HepG2 (cell line): ENCODE data around the gene DHRS4L2. TPM values are rescaled to one million over a fixed set of nuclear protein-coding genes. Genes with fewer than 3 reads are reported as not detected.
A peak's percentile ranks its signal among the peaks of the same experiment; 100 is the strongest.

Experiments used
- ETV6 ChIP-seq: sonication (generic); formaldehyde crosslinking; conservative IDR thresholded peaks from 2 replicates; pipeline ENCODE4 v1.4.0; 2020; ENCODE audit warnings: missing genetic modification reagents
- SAP130 ChIP-seq: IDR thresholded peaks from 2 replicates; pipeline ENCODE4 v1.6.1; 2016; ENCODE audit warnings: low read depth
- STAT5B ChIP-seq: sonication (generic); formaldehyde crosslinking; IDR thresholded peaks from 2 replicates; pipeline ENCODE4 v1.4.0; 2020; ENCODE audit warnings: missing genetic modification reagents
- TAF15 ChIP-seq: fragments of 200-400 bp; formaldehyde crosslinking; IDR thresholded peaks from one replicate; pipeline ENCODE4 v1.6.1; 2018; ENCODE audit warnings: mild to moderate bottlenecking, low read depth, low read length; ENCODE audit not compliant: poor library complexity, severe bottlenecking
- WIZ ChIP-seq: sonication (generic); formaldehyde crosslinking; IDR thresholded peaks from 2 replicates; pipeline ENCODE4 v1.5.1; 2020; ENCODE audit warnings: mild to moderate bottlenecking, missing genetic modification reagents
- XRCC5 ChIP-seq: fragments of 200-400 bp; formaldehyde crosslinking; optimal IDR thresholded peaks from 2 replicates; pipeline ENCODE3; 2017; ENCODE audit warnings: mild to moderate bottlenecking, low read length
- ZC3H13 ChIP-seq: sonication (generic); formaldehyde crosslinking; IDR thresholded peaks from 2 replicates; pipeline ENCODE4 v1.8.1; 2023; ENCODE audit warnings: mild to moderate bottlenecking, missing genetic modification reagents, moderate library complexity
- ZFAT ChIP-seq: sonication (generic); formaldehyde crosslinking; conservative IDR thresholded peaks from 2 replicates; pipeline ENCODE4 v1.8.1; 2023; ENCODE audit warnings: missing genetic modification reagents, inconsistent platforms
- ZFP36 ChIP-seq: fragments of 150-350 bp; IDR thresholded peaks from 2 replicates; pipeline ENCODE4 v1.6.1; 2018; ENCODE audit warnings: borderline replicate concordance, low read length, low read depth; ENCODE audit not compliant: partially characterized antibody
- ZFP62 ChIP-seq: sonication (generic); formaldehyde crosslinking; IDR thresholded peaks from 2 replicates; pipeline ENCODE4 v1.4.0; 2020; ENCODE audit warnings: missing genetic modification reagents
- ZNF562 ChIP-seq: sonication (generic); formaldehyde crosslinking; IDR thresholded peaks from 2 replicates; pipeline ENCODE4 v1.8.0; 2022; ENCODE audit warnings: missing genetic modification reagents, borderline replicate concordance
- ZNF598 ChIP-seq: sonication (generic); formaldehyde crosslinking; IDR thresholded peaks from 2 replicates; pipeline ENCODE4 v1.5.1; 2020; ENCODE audit warnings: mild to moderate bottlenecking, missing genetic modification reagents, borderline replicate concordance
- ZNF879 ChIP-seq: sonication (generic); formaldehyde crosslinking; IDR thresholded peaks from 2 replicates; pipeline ENCODE4 v1.8.1; 2023; ENCODE audit warnings: missing genetic modification reagents
- polyA plus RNA-seq, 8 experiments: library from polyadenylated mRNA; depleted of rRNA in 3 of 8; stranded (reverse) in 7 of 8; unstranded in 1 of 8; fragments of >200 nt; fragmentation: Illumina TruSeq in 4 of 8; extraction: Trizol in 4 of 8; gene quantifications; 2 replicates each; pipeline versions ENCODE4 v1.2.1 to v1.2.3, GENCODE V29; 2011 to 2016; ENCODE audit warnings: low read depth in 4 of 8, missing spikeins in 1 of 8, mixed read lengths in 1 of 8; ENCODE audit not compliant: insufficient read depth in 1 of 8
- total RNA-seq, 5 experiments: library from RNA; depleted of rRNA; stranded (reverse); fragments of >200 nt; fragmentation: Illumina TruSeq; extraction: Trizol; gene quantifications; 2 replicates each; pipeline ENCODE4 v1.2.3, GENCODE V29; 2016; ENCODE audit warnings: low read depth in 1 of 5
- TF ChIP-seq, protein P1 (sequence below): sonication (generic); formaldehyde crosslinking; conservative IDR thresholded peaks from 2 replicates; pipeline ENCODE4 v1.4.0; 2020; ENCODE audit warnings: missing genetic modification reagents
- TF ChIP-seq, protein P2 (sequence below): sonication (generic); formaldehyde crosslinking; IDR thresholded peaks from 2 replicates; pipeline ENCODE4 v1.4.0; 2020; ENCODE audit warnings: missing genetic modification reagents
- TF ChIP-seq, protein P3 (sequence below): sonication (generic); formaldehyde crosslinking; IDR thresholded peaks from 2 replicates; pipeline ENCODE4 v1.8.0; 2022; ENCODE audit warnings: missing genetic modification reagents, mild to moderate bottlenecking, inconsistent platforms, borderline replicate concordance
- TF ChIP-seq, protein P4 (sequence below): sonication (generic); formaldehyde crosslinking; IDR thresholded peaks from 2 replicates; pipeline ENCODE4 v1.4.0; 2020; ENCODE audit warnings: missing genetic modification reagents
- TF ChIP-seq, protein P5 (sequence below): sonication (generic); formaldehyde crosslinking; IDR thresholded peaks from 2 replicates; pipeline ENCODE4 v1.4.0; 2020; ENCODE audit warnings: missing genetic modification reagents
- TF ChIP-seq, protein P6 (sequence below): sonication (generic); formaldehyde crosslinking; IDR thresholded peaks from 2 replicates; pipeline ENCODE4 v1.5.1; 2020; ENCODE audit warnings: mild to moderate bottlenecking, missing genetic modification reagents, borderline replicate concordance
- TF ChIP-seq, protein P7 (sequence below): sonication (generic); formaldehyde crosslinking; IDR thresholded peaks from 2 replicates; pipeline ENCODE4 v1.5.0; 2020; ENCODE audit warnings: missing genetic modification reagents

Gene DHRS4L2
- total and polyA plus RNA-seq, 2 of the 13 experiments (the other 11 are each of a cell fraction or from before 2014, with no cell fraction given) = 24.7 to 38.2 TPM

DNA sequence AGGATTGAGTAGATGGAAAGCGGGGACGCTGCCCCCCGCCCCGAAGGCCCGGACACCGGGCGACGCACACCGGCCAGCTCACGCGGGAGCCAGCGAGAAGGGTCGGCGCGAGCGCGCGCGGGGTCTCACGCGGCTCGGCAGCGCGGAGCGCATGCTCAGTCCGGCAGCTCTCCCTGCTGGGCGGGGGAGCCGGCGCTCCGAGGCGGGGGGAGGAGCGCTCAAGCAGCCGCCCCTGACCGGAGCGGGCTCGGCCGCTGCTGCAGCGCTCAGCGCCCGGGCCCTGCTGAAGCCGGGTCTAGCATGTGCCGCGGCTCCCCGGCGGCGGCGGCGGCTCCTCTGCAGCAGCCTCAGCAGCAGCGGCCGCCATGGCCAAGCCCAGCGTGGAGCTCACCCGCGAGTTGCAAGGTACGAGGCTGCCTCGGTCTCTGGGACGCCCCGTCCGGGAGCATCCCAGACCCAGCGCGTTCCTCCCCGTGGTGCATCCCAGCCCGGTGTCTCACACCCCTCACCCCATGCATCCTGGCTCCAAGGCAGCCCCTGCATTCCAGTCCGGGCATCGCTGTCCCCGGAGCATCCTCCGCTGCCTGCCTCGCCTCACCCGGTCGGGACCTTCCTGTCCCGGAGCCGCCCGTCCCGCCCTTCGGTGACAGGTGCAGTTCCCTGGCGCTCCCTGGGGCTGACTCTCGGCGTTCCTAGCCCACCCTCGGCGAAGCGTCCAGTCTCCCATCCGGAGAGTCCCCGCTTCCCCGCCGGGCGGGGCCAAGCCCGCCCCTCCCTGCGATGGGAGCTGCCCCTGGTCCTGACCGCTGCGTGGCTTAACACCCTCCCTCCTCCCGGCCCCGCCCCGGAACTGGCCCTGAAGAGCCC is 63.3 kb downstream of the DHRS4L2 start, which contains the start of gene CARMIL3 (continued):
- TF ChIP-seq ZFP36 = no peak
- peak; percentile 36; the same call in 1 of the 2 replicates for TF ChIP-seq ZNF598 (CRISPR knock-in tag)
- peak; percentile 78; the same call in 1 of the 2 replicates for TF ChIP-seq STAT5B (CRISPR knock-in tag)
- no peak for TF ChIP-seq ZFAT (CRISPR knock-in tag)
- TF ChIP-seq, protein P1, sequence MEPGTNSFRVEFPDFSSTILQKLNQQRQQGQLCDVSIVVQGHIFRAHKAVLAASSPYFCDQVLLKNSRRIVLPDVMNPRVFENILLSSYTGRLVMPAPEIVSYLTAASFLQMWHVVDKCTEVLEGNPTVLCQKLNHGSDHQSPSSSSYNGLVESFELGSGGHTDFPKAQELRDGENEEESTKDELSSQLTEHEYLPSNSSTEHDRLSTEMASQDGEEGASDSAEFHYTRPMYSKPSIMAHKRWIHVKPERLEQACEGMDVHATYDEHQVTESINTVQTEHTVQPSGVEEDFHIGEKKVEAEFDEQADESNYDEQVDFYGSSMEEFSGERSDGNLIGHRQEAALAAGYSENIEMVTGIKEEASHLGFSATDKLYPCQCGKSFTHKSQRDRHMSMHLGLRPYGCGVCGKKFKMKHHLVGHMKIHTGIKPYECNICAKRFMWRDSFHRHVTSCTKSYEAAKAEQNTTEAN (CRISPR knock-in tag) = peak; percentile 57; the same call in 1 of the 2 replicates
- 0 out of 2 replicates have a peak, but pooled peaks have one; percentile 26 for TF ChIP-seq ZFP62
- peak; percentile 85 for TF ChIP-seq TAF15
- TF ChIP-seq SAP130 (CRISPR knock-in tag) = peak; percentile 90
- TF ChIP-seq ZNF562 (CRISPR knock-in tag) = no peak
- TF ChIP-seq, protein P2, sequence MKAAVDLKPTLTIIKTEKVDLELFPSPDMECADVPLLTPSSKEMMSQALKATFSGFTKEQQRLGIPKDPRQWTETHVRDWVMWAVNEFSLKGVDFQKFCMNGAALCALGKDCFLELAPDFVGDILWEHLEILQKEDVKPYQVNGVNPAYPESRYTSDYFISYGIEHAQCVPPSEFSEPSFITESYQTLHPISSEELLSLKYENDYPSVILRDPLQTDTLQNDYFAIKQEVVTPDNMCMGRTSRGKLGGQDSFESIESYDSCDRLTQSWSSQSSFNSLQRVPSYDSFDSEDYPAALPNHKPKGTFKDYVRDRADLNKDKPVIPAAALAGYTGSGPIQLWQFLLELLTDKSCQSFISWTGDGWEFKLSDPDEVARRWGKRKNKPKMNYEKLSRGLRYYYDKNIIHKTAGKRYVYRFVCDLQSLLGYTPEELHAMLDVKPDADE (CRISPR knock-in tag) = no peak; the same call in 1 of the 2 replicates
- no peak for TF ChIP-seq ZNF879 (CRISPR knock-in tag)
- TF ChIP-seq XRCC5 = peak; percentile 71
- TF ChIP-seq, protein P3, sequence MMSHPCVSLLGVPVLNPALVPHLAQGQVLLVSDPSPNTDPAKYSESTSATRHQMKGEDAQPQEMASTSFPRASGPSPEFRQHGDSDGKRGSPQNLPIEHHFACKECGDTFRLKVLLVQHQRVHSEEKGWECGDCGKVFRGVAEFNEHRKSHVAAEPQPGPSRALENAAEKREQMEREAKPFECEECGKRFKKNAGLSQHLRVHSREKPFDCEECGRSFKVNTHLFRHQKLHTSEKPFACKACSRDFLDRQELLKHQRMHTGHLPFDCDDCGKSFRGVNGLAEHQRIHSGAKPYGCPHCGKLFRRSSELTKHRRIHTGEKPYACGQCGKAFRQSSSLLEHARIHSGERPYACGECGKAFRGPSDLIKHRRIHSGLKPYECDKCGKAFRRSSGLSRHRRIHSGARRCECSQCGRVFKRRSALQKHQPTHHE (CRISPR knock-in tag) = peak; percentile 56
- TF ChIP-seq, protein P4, sequence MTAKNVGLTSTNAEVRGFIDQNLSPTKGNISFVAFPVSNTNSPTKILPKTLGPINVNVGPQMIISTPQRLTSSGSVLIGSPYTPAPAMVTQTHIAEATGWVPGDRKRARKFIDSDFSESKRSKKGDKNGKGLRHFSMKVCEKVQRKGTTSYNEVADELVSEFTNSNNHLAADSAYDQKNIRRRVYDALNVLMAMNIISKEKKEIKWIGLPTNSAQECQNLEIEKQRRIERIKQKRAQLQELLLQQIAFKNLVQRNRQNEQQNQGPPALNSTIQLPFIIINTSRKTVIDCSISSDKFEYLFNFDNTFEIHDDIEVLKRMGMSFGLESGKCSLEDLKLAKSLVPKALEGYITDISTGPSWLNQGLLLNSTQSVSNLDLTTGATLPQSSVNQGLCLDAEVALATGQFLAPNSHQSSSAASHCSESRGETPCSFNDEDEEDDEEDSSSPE (CRISPR knock-in tag) = peak; percentile 80
- TF ChIP-seq ETV6 = peak; percentile 19
- TF ChIP-seq, protein P5, sequence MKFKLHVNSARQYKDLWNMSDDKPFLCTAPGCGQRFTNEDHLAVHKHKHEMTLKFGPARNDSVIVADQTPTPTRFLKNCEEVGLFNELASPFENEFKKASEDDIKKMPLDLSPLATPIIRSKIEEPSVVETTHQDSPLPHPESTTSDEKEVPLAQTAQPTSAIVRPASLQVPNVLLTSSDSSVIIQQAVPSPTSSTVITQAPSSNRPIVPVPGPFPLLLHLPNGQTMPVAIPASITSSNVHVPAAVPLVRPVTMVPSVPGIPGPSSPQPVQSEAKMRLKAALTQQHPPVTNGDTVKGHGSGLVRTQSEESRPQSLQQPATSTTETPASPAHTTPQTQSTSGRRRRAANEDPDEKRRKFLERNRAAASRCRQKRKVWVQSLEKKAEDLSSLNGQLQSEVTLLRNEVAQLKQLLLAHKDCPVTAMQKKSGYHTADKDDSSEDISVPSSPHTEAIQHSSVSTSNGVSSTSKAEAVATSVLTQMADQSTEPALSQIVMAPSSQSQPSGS (CRISPR knock-in tag) = peak; percentile 65; the same call in 1 of the 2 replicates
- TF ChIP-seq WIZ (CRISPR knock-in tag) = peak; percentile 43
- TF ChIP-seq ZC3H13 = peak; percentile 87
- TF ChIP-seq, protein P6, sequence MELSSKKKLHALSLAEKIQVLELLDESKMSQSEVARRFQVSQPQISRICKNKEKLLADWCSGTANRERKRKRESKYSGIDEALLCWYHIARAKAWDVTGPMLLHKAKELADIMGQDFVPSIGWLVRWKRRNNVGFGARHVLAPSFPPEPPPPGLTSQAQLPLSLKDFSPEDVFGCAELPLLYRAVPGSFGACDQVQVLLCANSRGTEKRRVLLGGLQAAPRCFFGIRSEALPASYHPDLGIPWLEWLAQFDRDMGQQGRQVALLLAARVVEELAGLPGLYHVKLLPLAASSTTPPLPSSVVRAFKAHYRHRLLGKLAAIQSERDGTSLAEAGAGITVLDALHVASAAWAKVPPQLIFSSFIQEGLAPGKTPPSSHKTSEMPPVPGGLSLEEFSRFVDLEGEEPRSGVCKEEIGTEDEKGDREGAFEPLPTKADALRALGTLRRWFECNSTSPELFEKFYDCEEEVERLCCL (CRISPR knock-in tag) = no peak
- TF ChIP-seq, protein P7, sequence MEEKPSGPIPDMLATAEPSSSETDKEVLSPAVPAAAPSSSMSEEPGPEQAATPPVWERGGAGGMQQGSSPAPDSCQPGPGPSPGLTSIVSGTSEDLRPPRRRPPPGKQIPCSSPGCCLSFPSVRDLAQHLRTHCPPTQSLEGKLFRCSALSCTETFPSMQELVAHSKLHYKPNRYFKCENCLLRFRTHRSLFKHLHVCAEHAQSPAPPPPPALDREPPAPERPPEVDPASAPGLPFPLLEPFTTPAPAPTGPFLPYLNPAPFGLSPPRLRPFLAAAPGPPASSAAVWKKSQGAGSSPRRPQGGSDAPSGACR (CRISPR knock-in tag) = peak; percentile 73; the same call in 1 of the 2 replicates
